ENCODE measurements around the gene WNK2.

Gene WNK2

DNA sequence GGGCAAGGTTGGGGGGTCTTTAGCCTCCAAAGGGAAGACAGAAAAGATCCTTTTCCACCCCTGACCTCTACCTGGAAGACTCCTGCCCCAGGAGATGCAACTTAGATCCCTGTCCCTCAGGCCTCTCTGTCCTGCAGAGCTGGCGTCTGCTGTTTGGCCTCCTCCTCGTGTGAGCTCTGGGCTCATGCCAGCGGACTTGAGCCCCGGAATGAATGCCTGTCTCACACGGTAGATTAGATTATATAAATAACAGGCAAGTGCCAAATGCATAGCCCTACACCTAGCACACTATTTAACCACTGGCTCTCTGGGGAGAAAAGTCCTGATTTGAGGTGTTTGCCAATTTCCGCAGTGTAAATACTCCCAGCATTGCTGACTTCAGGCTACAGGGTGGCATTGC is 1.4 kb upstream of the WNK2 start:
- no peak overlapping the region for H3K27ac ChIP-seq
- no peak for DNase-seq (ENCODE audit: low spot score)
- ChIA-PET CTCF (interaction anchor here (1.4 to 2.8 kb wide), 2 partner anchors 120 to 122 kb away, joined by 4 to 12 read pairs; no protein-coding TSS in a partner anchor), POLR2A (ENCODE audit: low non-redundant PET) (no interaction called here)
- TF ChIP-seq, protein P1, sequence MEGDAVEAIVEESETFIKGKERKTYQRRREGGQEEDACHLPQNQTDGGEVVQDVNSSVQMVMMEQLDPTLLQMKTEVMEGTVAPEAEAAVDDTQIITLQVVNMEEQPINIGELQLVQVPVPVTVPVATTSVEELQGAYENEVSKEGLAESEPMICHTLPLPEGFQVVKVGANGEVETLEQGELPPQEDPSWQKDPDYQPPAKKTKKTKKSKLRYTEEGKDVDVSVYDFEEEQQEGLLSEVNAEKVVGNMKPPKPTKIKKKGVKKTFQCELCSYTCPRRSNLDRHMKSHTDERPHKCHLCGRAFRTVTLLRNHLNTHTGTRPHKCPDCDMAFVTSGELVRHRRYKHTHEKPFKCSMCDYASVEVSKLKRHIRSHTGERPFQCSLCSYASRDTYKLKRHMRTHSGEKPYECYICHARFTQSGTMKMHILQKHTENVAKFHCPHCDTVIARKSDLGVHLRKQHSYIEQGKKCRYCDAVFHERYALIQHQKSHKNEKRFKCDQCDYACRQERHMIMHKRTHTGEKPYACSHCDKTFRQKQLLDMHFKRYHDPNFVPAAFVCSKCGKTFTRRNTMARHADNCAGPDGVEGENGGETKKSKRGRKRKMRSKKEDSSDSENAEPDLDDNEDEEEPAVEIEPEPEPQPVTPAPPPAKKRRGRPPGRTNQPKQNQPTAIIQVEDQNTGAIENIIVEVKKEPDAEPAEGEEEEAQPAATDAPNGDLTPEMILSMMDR (conservative IDR thresholded peaks at IDR 0.05; ENCODE audit: low read depth), result no peak

DNA sequence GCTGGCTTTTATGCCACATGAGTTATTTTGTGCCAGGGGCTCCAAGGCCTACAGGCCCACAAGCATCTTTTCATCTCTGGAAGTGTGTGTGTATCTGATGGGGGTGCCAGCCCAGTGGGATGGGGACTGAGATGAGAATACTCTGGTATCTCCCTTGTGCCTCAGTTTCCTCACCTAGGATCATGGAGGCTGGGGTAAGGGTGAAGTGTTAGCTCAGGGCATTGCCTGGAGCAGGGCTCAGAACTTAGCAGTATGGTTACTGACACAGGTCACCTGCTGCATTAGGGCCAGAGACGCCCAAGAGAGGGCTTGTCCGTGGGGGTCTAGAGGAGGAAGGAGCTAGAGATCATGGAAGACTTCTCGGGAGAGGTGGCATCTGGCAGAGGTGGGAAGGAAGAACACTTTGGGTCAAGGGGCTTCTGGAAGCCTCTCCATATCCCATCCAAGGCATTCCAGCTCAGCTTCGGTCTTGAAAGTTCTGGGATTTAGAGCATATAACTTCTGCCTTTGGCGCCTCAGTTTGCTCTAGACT is 742 bp upstream of the WNK2 start:
- TF ChIP-seq, protein P1 (conservative IDR thresholded peaks at IDR 0.05; ENCODE audit: low read depth), result no peak
- ChIA-PET CTCF (interaction anchor here (1.4 to 2.8 kb wide), 2 partner anchors 119 to 122 kb away, joined by 4 to 12 read pairs; no protein-coding TSS in a partner anchor), POLR2A (ENCODE audit: low non-redundant PET) (no interaction called here)
- DNase-seq (ENCODE audit: low spot score), result no peak
- H3K27ac ChIP-seq, result no peak overlapping the region

- H3K27ac ChIP-seq, result no peak overlapping the region
- POLR2A ChIA-PET (ENCODE audit: low non-redundant PET), result no interaction called here
- CTCF ChIA-PET, result interaction anchor here (0.6 to 2.8 kb wide), 2 partner anchors 117 to 279 kb away, joined by 3 to 12 read pairs; no protein-coding TSS in a partner anchor
- TF ChIP-seq, protein P1 (conservative IDR thresholded peaks at IDR 0.05; ENCODE audit: low read depth), result no peak
- DNase-seq (ENCODE audit: low spot score), result peak; percentile 48
Observed at GRCh38 chr9:93184432-93185265, 710 bp downstream of the WNK2 start.

- DNase-seq (ENCODE audit: low spot score), result no peak
- POLR2A ChIA-PET (ENCODE audit: low non-redundant PET), result no interaction called here
- CTCF ChIA-PET, result interaction anchor here (0.5 to 1.7 kb wide), 6 partner anchors 32 to 828 kb away, joined by 3 to 5 read pairs (median 3); no protein-coding TSS in a partner anchor
- H3K27ac ChIP-seq, result no peak overlapping the region
- TF ChIP-seq, protein P1 (conservative IDR thresholded peaks at IDR 0.05; ENCODE audit: low read depth), result no peak
Observed at GRCh38 chr9:93185266-93186214, 1.6 kb downstream of the WNK2 start.

- no peak overlapping the region for H3K27ac ChIP-seq
- POLR2A ChIA-PET (ENCODE audit: low non-redundant PET), result no interaction called here
- CTCF ChIA-PET, result interaction anchor here (0.5 to 1.7 kb wide), 6 partner anchors 32 to 827 kb away, joined by 3 to 5 read pairs (median 3); no protein-coding TSS in a partner anchor
- TF ChIP-seq, protein P1 (conservative IDR thresholded peaks at IDR 0.05; ENCODE audit: low read depth), result no peak
- no peak for DNase-seq (ENCODE audit: low spot score)
Observed at GRCh38 chr9:93186215-93186945, 2.4 kb downstream of the WNK2 start.

Measured in RWPE1 (cell line).